CD4-positive, alpha-beta T cell (primary cell): ENCODE measurements around the gene FEZF2. TPM values are rescaled to one million over a fixed set of nuclear protein-coding genes. Genes with fewer than 3 reads are reported as not detected.

Experiments used
- ATAC-seq: fragments of 200-7000 bp; cut with Tn5 transposase; one replicate; pipeline ENCODE4 v1.10.0; 2022; ENCODE audit warnings: mild to moderate bottlenecking; ENCODE audit not compliant: poor library complexity
- CTCF ChIA-PET: fragments of 350-600 bp; sonication (Branson Sonifier 250); formaldehyde crosslinking; loops from one replicate; lab custom pipeline; 2021; ENCODE audit warnings: antibody characterized with exemption, inconsistent platforms; lab: Charles Lee
- POLR2A ChIA-PET: fragments of 350-600 bp; sonication (Branson Sonifier 250); formaldehyde crosslinking; loops from one replicate; lab custom pipeline; 2021; ENCODE audit warnings: antibody characterized with exemption, inconsistent platforms; lab: Charles Lee
- DNase-seq, 14 experiments: peaks; one replicate each; pipeline ENCODE4 v3.0.0-alpha.2; 2013 to 2020; ENCODE audit warnings: mixed read lengths in 2 of 14
- H3K27ac ChIP-seq, 2 donors: one replicate each; pipeline versions ENCODE4 v1.5.1 to v1.7.0; 2013; ENCODE audit warnings: low read length in 2 of 2, low read depth in 1 of 2, mild to moderate bottlenecking in 1 of 2
- H3K27me3 ChIP-seq, 2 experiments: 1 replicate in 1 of 2; 2 replicates in 1 of 2; pipeline versions ENCODE4 v1.6.1 to v1.7.0; 2013; ENCODE audit warnings: low read length in 2 of 2, control low read depth in 1 of 2, mild to moderate bottlenecking in 1 of 2, moderate library complexity in 1 of 2; ENCODE audit not compliant: insufficient read depth in 2 of 2, control insufficient read depth in 1 of 2
- H3K36me3 ChIP-seq: one replicate; pipeline ENCODE4 v1.6.1; 2013; ENCODE audit warnings: low read length, control low read depth; ENCODE audit not compliant: insufficient read depth
- H3K4me1 ChIP-seq: one replicate; pipeline ENCODE4 v1.6.1; 2013; ENCODE audit warnings: low read length, control low read depth; ENCODE audit not compliant: insufficient read depth
- H3K4me3 ChIP-seq: one replicate; pipeline ENCODE4 v1.5.1; 2013; ENCODE audit warnings: mild to moderate bottlenecking, low read length, moderate library complexity
- H3K9me3 ChIP-seq, 2 experiments: 1 replicate in 1 of 2; 2 replicates in 1 of 2; pipeline versions ENCODE4 v1.6.1 to v1.7.0; 2013; ENCODE audit warnings: low read length in 2 of 2, mild to moderate bottlenecking in 2 of 2, control low read depth in 1 of 2, moderate library complexity in 1 of 2; ENCODE audit not compliant: control insufficient read depth in 1 of 2, insufficient read depth in 1 of 2
- H3K27ac Mint-ChIP-seq: one replicate; pipeline ENCODE4 v1.8.0; 2020; ENCODE audit warnings: mixed read lengths
- H3K27me3 Mint-ChIP-seq: one replicate; pipeline ENCODE4 v1.8.0; 2021; ENCODE audit warnings: mixed read lengths
- H3K36me3 Mint-ChIP-seq: one replicate; pipeline ENCODE4 v1.8.0; 2021; ENCODE audit warnings: low read depth, mixed read lengths
- H3K4me1 Mint-ChIP-seq: one replicate; pipeline ENCODE4 v1.8.0; 2021; ENCODE audit warnings: low read depth, mixed read lengths
- H3K4me3 Mint-ChIP-seq: one replicate; pipeline ENCODE4 v1.8.0; 2020; ENCODE audit warnings: mild to moderate bottlenecking, mixed read lengths
- H3K9me3 Mint-ChIP-seq: one replicate; pipeline ENCODE4 v1.8.0; 2020; ENCODE audit warnings: mixed read lengths
- CTCF ChIP-seq: fragments of 200-600 bp; IDR thresholded peaks from one replicate; pipeline ENCODE4 v1.8.0; 2022; ENCODE audit warnings: antibody characterized with exemption, mild to moderate bottlenecking
- intact Hi-C, 2 experiments: fragments of 100-400 bp; cut with DNase I in 1 of 2; cut with micrococcal nuclease in 1 of 2; formaldehyde crosslinking; loops; one replicate each; pipeline versions ENCODE4 v1.15.1 to v1.9.0; 2023 to 2025; cut with DNase I, micrococcal nuclease
- total RNA-seq, 174 experiments: library from RNA in 2 of 174; stranded (reverse) in 2 of 174; gene quantifications; one replicate each; pipeline ENCODE4 v1.2.3 and lab custom pipeline; 2021 to 2026

FEZF2 gene
- total RNA-seq, 2 experiments from 2014 or later: not detected

GRCh38 chr3:62361824-62362223 lies 11.5 kb downstream of the FEZF2 start:
- Histone ChIP-seq H3K27me3 (peaks cover 4 to 7% of the 10 kb centered on the region in 2 experiments), H3K27ac (no peak overlapping the region), H3K36me3 (no peaks in the 10 kb centered on the region), H3K4me1 (no peaks in the 10 kb centered on the region), H3K4me3 (no peak overlapping the region), H3K9me3 (peaks cover 4% of the 10 kb centered on the region in 2 experiments)
- Mint-ChIP-seq H3K9me3 (peaks cover 4% of the 10 kb centered on the region), H3K27me3 (peaks cover 40% of the 10 kb centered on the region), H3K27ac (no peak overlapping the region), H3K36me3 (no peaks in the 10 kb centered on the region), H3K4me3 (no peak overlapping the region), H3K4me1 (no peaks in the 10 kb centered on the region)
- ChIA-PET POLR2A (no interaction called here), CTCF (no interaction called here)
- no peak for TF ChIP-seq CTCF
- intact Hi-C loops: no loop called here
- no peak for ATAC-seq
- DNase-seq: no peak

- peaks cover 4% of the 10 kb centered on the region in 2 experiments for H3K9me3 ChIP-seq
- DNase-seq (no peak), ATAC-seq (no peak)
- no peak overlapping the region for H3K4me3 ChIP-seq
- H3K27me3 Mint-ChIP-seq: peaks cover 35% of the 10 kb centered on the region
- POLR2A ChIA-PET: no interaction called here
- H3K27me3 ChIP-seq: peaks cover 0 to 4% of the 10 kb centered on the region in 2 experiments
- H3K27ac Mint-ChIP-seq: no peak overlapping the region
- intact Hi-C loops: no loop called here
- CTCF ChIA-PET: no interaction called here
- H3K4me1 Mint-ChIP-seq: no peaks in the 10 kb centered on the region
- H3K4me1 ChIP-seq: no peaks in the 10 kb centered on the region
- no peaks in the 10 kb centered on the region for H3K36me3 ChIP-seq
- H3K4me3 Mint-ChIP-seq: no peak overlapping the region
- H3K9me3 Mint-ChIP-seq: peaks cover 4% of the 10 kb centered on the region
- no peak overlapping the region for H3K27ac ChIP-seq
- no peak for TF ChIP-seq CTCF
- no peaks in the 10 kb centered on the region for H3K36me3 Mint-ChIP-seq
Measured at GRCh38 chr3:62361261-62361660, 12.1 kb downstream of the FEZF2 start.

- no peaks in the 10 kb centered on the region for H3K36me3 ChIP-seq
- no peaks in the 10 kb centered on the region for H3K4me1 ChIP-seq
- H3K36me3 Mint-ChIP-seq: no peaks in the 10 kb centered on the region
- ChIA-PET CTCF (no interaction called here), POLR2A (no interaction called here)
- H3K4me3 ChIP-seq: no peak overlapping the region
- ATAC-seq: no peak
- no peaks in the 10 kb centered on the region for H3K4me1 Mint-ChIP-seq
- H3K9me3 Mint-ChIP-seq: peaks cover 4% of the 10 kb centered on the region
- intact Hi-C loops: no loop called here
- no peak for DNase-seq
- no peak overlapping the region for H3K4me3 Mint-ChIP-seq
- H3K27ac Mint-ChIP-seq: no peak overlapping the region
- no peak for TF ChIP-seq CTCF
- peaks cover 0 to 4% of the 10 kb centered on the region in 2 experiments for H3K9me3 ChIP-seq
- H3K27me3 Mint-ChIP-seq: peaks cover 18% of the 10 kb centered on the region
- peaks cover 0 to 2% of the 10 kb centered on the region in 2 experiments for H3K27me3 ChIP-seq
- no peak overlapping the region for H3K27ac ChIP-seq
Measured at GRCh38 chr3:62359531-62359930, 13.8 kb downstream of the FEZF2 start.
